ENCODE results near the gene TTC27.

DNA sequence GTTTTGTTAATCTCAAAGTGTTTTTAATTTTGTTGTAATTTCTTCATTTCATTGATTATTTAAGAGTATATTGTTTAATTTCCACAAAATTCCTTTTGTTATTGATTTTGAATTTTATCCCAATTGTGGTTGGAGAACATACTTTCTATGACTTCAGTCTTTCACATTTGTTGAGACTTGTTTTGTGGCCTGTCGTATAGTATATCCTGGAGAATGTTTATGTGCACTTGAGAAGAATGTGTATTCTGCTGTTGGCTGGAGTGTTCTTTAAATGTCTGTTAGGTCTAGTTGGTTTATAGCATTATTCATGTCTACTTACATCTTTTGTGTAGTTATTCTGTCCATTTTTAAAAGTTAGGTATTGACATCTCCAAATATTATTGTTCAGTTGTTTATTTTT is 120.3 kb downstream of the TTC27 start:
- no peak for TF ChIP-seq EZH2 (IDR thresholded peaks at IDR 0.05)
- no peak for TF ChIP-seq POLR2AphosphoS5 (IDR thresholded peaks at IDR 0.05; ENCODE audit: borderline replicate concordance, low read depth, low read length)
- no peak for TF ChIP-seq FOXP2 (optimal IDR thresholded peaks at IDR 0.05; ENCODE audit: control extremely low read depth, extremely low read length, insufficient read depth)
